Activated CD4-positive, CD25-positive, alpha-beta regulatory T cell treated with anti-CD3 and anti-CD28 coated beads, Interleukin-2, amount 50 U/mL, for 16 hours (primary cell): ENCODE measurements around the gene CLCN7.

Experiments
- DNase-seq: peaks from one replicate; pipeline ENCODE4 v3.0.0-alpha.2; 2020; ENCODE audit warnings: low read depth, low spot score

The CLCN7 gene

GRCh38 chr16:1474796-1475551 is at the start of gene CLCN7:
Gene CLCN7 (minus strand): TSS chr16:1475028. CDS start chr16:1474974, 54 bp downstream.
- DNase-seq: peak; percentile 78

DNA sequence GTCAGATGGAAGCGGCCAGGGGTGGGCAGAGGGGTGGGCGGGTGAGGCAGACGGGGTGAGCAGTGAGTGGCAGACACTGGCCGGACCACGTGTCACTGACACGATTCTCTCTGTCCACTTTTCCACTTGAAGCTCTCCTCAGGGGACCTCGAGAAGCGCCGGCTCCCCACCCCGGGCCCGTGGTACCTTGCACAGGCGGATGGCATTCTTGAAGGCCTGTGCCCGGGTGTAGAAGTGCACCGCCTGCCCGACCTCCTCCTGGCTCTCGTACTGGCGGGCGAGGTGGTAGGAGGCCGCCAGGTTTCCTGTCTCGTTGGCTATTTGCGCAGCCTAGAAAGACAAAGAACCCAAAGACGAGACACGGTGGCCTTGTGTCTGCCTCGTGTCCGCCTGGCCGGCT is 49.5 kb upstream of the CLCN7 start:
- DNase-seq: no peak

DNA sequence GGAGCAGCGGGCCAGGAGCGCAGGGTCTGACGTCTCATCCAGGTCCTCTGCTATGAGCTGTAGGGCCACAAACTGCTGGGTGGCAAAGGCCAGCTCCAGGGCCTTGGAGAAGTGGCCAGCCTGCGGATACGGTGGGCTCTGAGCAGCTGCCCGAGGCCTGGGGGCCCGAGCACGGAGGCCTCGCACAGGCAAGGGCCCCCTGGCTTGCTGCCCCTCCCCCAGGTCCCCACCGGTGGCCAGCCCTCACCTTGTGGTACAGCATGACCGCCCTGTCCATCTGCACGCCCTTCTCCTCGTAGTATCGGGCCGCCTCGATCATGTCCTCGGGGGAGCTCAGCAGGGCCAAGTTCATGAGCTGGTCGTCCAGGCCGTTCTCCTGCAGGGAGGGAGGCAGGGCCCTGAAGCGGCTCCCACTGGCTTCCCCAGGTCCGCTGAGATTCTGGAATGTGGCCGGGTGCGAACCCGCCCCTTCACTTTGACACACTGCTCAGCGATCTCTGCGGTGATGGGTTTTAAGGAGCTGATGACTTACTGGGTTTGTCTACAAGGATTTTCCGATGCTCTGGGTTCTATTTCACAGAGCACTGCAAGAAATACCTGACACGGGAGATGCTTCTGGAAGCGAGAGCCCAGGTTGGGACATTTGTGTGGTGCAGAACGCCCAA is 48.9 kb upstream of the CLCN7 start:
- no peak for DNase-seq

DNA sequence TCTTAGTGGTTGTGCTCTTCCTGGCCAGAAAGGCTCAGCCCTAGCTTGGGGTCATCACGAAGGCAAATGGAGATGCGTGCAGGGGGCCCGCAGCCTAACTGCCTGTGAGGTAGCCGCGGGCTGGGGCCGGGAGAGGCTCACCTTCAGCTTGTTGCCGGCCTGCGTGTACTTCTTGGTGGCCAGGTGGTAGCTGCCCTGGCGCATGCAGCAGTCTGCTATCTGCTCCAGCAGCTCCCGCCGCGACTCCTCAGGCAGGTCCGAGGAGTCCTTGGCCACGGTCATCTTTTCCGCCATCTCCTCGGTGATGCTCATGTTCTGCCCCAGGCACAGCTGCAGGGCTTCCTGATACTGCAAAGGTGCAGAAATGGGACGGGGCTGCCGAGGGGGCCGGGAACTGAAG is 45.6 kb upstream of the CLCN7 start:
- DNase-seq: no peak

- DNase-seq: no peak
Observed at GRCh38 chr16:1519831-1520230, 45.0 kb upstream of the CLCN7 start.

DNA sequence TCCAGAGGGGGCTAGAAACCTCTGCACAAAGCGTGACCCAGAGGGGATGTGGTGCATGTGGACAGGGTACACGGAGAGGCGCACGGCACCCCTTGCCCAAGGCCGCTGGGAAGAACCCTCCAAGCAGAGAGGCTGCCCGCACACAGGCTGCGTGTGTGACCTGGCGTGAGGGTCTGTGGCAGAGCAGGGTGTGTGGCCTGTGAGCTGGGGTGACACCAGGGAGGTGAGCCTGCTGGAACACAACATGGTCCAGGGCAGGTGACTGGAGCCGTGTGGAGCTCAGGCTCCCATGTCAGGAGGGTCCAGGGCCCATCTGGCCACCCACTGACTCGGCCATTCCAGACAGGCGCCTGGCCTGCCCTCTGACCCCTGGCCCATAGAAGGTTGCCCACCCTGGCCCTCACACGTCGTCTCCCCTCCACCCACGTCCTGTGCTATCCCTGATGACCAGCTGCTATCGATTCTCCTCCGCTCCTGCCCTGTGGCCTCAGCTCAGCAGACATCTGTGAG is 43.9 kb upstream of the CLCN7 start:
- DNase-seq: no peak

GRCh38 chr16:1514507-1514906 is 39.7 kb upstream of the CLCN7 start:
- no peak for DNase-seq

- DNase-seq: no peak
Observed at GRCh38 chr16:1512774-1513173, 37.9 kb upstream of the CLCN7 start.

- no peak for DNase-seq
Observed at GRCh38 chr16:1511662-1512569, 37.1 kb upstream of the CLCN7 start.

GRCh38 chr16:1510941-1511351 is 36.1 kb upstream of the CLCN7 start:
- DNase-seq: no peak

GRCh38 chr16:1510272-1510671 is 35.4 kb upstream of the CLCN7 start:
- DNase-seq: no peak

GRCh38 chr16:1509307-1510221 is 34.7 kb upstream of the CLCN7 start:
- DNase-seq: no peak

GRCh38 chr16:1508494-1509187 is 33.8 kb upstream of the CLCN7 start:
- DNase-seq: no peak

- no peak for DNase-seq
Observed at GRCh38 chr16:1506494-1507213, 31.8 kb upstream of the CLCN7 start.

DNA sequence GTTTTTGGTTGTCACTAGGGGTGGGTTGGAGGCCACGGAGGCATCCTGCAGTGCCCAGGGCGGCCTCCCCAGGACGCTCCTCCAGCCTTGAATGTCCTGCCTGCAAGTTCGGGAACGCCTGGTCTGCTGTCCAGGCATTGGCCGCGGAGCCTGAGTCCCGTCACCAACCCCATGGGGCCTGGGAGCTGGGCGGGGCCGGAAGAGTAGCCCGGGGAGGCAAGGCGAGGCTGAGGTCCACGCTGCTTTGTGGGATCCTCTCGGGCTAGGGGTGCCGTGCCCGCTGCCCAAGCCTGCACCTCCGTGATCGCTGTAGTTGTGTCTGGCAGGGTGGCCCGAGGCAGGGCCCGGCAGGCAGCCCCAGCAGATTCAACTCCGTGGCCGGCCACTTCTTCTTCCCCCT is 31.1 kb upstream of the CLCN7 start:
- DNase-seq: no peak

GRCh38 chr16:1505073-1505844 is 30.4 kb upstream of the CLCN7 start:
- DNase-seq: no peak

DNA sequence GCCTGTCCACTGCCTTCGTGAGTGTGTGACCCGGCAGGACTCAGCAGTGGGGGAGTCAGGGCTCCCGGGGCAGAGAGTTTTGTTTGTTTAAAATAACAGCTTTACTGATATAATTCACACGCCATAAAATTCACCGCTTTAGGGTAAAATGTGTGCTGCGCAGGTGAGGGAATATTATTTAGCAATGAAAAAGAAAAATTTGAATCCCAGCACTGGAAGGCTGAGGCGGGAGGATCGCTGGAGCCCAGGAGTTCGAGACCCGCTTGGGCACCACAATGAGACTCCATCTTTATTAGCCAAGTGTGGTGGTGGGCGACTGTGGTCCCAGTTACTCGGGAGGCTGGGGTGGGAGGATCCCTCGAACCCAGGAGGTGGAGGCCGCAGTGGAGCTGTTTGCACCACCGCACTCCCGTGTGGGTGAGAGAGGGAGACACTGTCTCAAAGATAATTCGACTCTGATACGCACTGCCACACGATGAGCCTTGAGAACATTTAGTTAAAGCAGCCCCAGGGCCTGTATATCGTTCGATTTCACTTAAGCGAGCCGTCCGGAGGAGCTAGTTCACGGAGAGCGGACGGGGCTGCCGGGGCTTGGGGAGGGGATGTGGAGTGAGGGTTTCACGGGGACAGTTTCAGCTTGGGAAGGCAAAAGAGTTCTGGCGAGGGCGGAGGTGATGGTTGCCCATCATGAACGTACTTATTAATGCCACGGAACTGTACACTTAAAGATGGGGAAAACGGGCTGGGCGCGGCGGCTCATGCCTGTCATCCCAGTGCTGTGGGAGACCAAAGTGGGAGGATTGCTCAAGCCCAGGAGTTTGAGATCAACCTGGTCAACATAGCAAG is 28.5 kb upstream of the CLCN7 start:
- DNase-seq: no peak
